HCT116 (cell line): ENCODE measurements around the gene PTH2. TPM values are rescaled to one million over a fixed set of nuclear protein-coding genes. Genes with fewer than 3 reads are reported as not detected.

Source experiments
- ATAC-seq: fragments of 200-7000 bp; cut with Tn5 transposase; 2 replicates; pipeline ENCODE4 v1.9.1; 2020; ENCODE audit warnings: mild to moderate bottlenecking, moderate library complexity
- BruUV-seq: library from RNA; stranded (reverse); fragments of 400-500 nt; replicated peaks from 2 replicates; lab custom pipeline; 2021; lab: Mats Ljungman, UMichigan
- CTCF ChIA-PET: fragments of 300-600 bp; sonication (Branson Sonifier 250); formaldehyde crosslinking; loops from one replicate; lab custom pipeline; 2021; ENCODE audit warnings: antibody characterized with exemption; lab: Charles Lee
- POLR2A ChIA-PET: fragments of 300-600, 350-600 bp; sonication (Branson Sonifier 250); formaldehyde crosslinking; loops from one replicate; lab custom pipeline; 2021; ENCODE audit warnings: antibody characterized with exemption; lab: Charles Lee
- RAD21 ChIA-PET, 2 experiments: fragments of 300-600 bp; sonication (Branson Sonifier 250); formaldehyde crosslinking; loops; one replicate each; lab custom pipeline; 2023; ENCODE audit warnings: low total read pairs in 2 of 2; ENCODE audit not compliant: uncharacterized antibody in 2 of 2, unreplicated experiment in 2 of 2, low non-redundant PET in 1 of 2; lab: Charles Lee
- DNase-seq: peaks from one replicate; pipeline ENCODE4 v3.0.0-alpha.2; 2010; ENCODE audit warnings: low read depth, low spot score
- H2AFZ ChIP-seq: fragments of 200-600 bp; shearing (Covaris generic), sonication (generic); 2 replicates; pipeline ENCODE4 v1.6.1; 2017; ENCODE audit warnings: low read depth, mixed run types, mixed read lengths, antibody characterized with exemption, low read length; ENCODE audit not compliant: poor library complexity, severe bottlenecking
- H3K27ac ChIP-seq: 2 replicates; pipeline ENCODE4 v1.5.1; 2012; ENCODE audit warnings: low read depth, low read length
- H3K27me3 ChIP-seq: fragments of 200-600 bp; sonication (generic); 2 replicates; pipeline ENCODE4 v1.6.1; 2016; ENCODE audit warnings: mixed run types, low read length, mixed read lengths; ENCODE audit not compliant: insufficient read depth
- H3K36me3 ChIP-seq, 2 experiments: fragments of 200-500 bp in 1 of 2; fragments of 200-600 bp in 1 of 2; sonication (Bioruptor generic) in 1 of 2; sonication (generic) in 1 of 2; 2 replicates each; pipeline versions ENCODE4 v1.5.1 to v1.6.1; 2014 to 2016; ENCODE audit warnings: low read length in 2 of 2, inconsistent platforms in 1 of 2, mixed read lengths in 1 of 2, mixed run types in 1 of 2; ENCODE audit not compliant: insufficient read depth in 2 of 2, control insufficient read depth in 1 of 2
- H3K4me1 ChIP-seq, 2 experiments: fragments of 200-600 bp in 1 of 2; sonication (generic) in 1 of 2; 2 replicates each; pipeline versions ENCODE4 v1.5.1 to v1.6.1; 2012 to 2017; ENCODE audit warnings: low read length in 2 of 2, inconsistent platforms in 1 of 2, mild to moderate bottlenecking in 1 of 2, mixed read lengths in 1 of 2, mixed run types in 1 of 2, moderate library complexity in 1 of 2; ENCODE audit not compliant: insufficient read depth in 2 of 2, control insufficient read depth in 1 of 2
- H3K4me2 ChIP-seq: fragments of 200-600 bp; sonication (generic); 2 replicates; pipeline ENCODE4 v1.6.1; 2017; ENCODE audit warnings: mixed run types, low read length, mixed read lengths
- H3K4me3 ChIP-seq, 2 experiments: fragments of 200-600 bp in 1 of 2; sonication (generic) in 1 of 2; replicated peaks in 1 of 2; 2 replicates each; pipeline ENCODE4 v1.5.1; 2011 to 2016; ENCODE audit warnings: low read length in 2 of 2, control low read depth in 1 of 2, low read depth in 1 of 2, mild to moderate bottlenecking in 1 of 2, mixed read lengths in 1 of 2, mixed run types in 1 of 2
- H3K79me2 ChIP-seq: fragments of 200-600 bp; sonication (generic); 2 replicates; pipeline ENCODE4 v1.6.1; 2017; ENCODE audit warnings: mild to moderate bottlenecking, mixed run types, low read length, moderate library complexity, mixed read lengths; ENCODE audit not compliant: insufficient read depth
- H3K9ac ChIP-seq: fragments of 200-600 bp; sonication (generic); 2 replicates; pipeline ENCODE4 v1.6.1; 2016; ENCODE audit warnings: low read length, mixed read lengths
- H3K9me2 ChIP-seq: fragments of 200-600 bp; sonication (generic), shearing (Covaris generic); 2 replicates; pipeline ENCODE4 v1.6.1; 2017; ENCODE audit warnings: mixed run types, mild to moderate bottlenecking, moderate library complexity; ENCODE audit not compliant: insufficient read depth
- H3K9me3 ChIP-seq, 2 experiments: fragments of 200-500 bp in 1 of 2; fragments of 200-600 bp in 1 of 2; sonication (Bioruptor generic) in 1 of 2; sonication (generic) in 1 of 2; 2 replicates each; pipeline ENCODE4 v1.6.1; 2014 to 2017; ENCODE audit warnings: low read length in 2 of 2, mixed read lengths in 2 of 2, inconsistent platforms in 1 of 2, low read depth in 1 of 2, mild to moderate bottlenecking in 1 of 2, mixed run types in 1 of 2, moderate library complexity in 1 of 2; ENCODE audit not compliant: control insufficient read depth in 1 of 2, insufficient read depth in 1 of 2
- H4K20me1 ChIP-seq: fragments of 200-600 bp; sonication (generic), shearing (Covaris generic); 2 replicates; pipeline ENCODE4 v1.6.1; 2017; ENCODE audit warnings: mixed run types, mild to moderate bottlenecking, moderate library complexity; ENCODE audit not compliant: insufficient read depth
- ATF3 ChIP-seq: IDR thresholded peaks from 2 replicates; pipeline ENCODE4 v1.6.1; 2012
- CEBPB ChIP-seq: IDR thresholded peaks from 2 replicates; pipeline ENCODE4 v1.6.1; 2012; ENCODE audit warnings: low read depth
- CTCF ChIP-seq, 3 experiments: fragments of 200-600 bp in 1 of 3; sonication (generic) in 1 of 3; IDR thresholded peaks in 2 of 3; conservative IDR thresholded peaks in 1 of 3; 2 replicates each; pipeline ENCODE4 v1.5.1; 2012 to 2017; ENCODE audit warnings: low read depth in 2 of 3, low read length in 2 of 3, antibody characterized with exemption in 1 of 3, borderline replicate concordance in 1 of 3, control low read depth in 1 of 3, mild to moderate bottlenecking in 1 of 3, mixed read lengths in 1 of 3, mixed run types in 1 of 3, moderate library complexity in 1 of 3; ENCODE audit not compliant: insufficient read depth in 1 of 3
- EZH2phosphoT487 ChIP-seq: fragments of 200-600 bp; IDR thresholded peaks from 2 replicates; pipeline ENCODE4 v1.6.1; 2018; ENCODE audit warnings: antibody characterized with exemption, borderline replicate concordance
- POLR2A ChIP-seq: IDR thresholded peaks from 2 replicates; pipeline ENCODE4 v1.7.0; 2011; ENCODE audit warnings: borderline replicate concordance; ENCODE audit not compliant: insufficient read depth, insufficient read length; ENCODE audit errors: extremely low read depth
- POLR2AphosphoS5 ChIP-seq: IDR thresholded peaks from 2 replicates; pipeline ENCODE4 v1.6.1; 2011; ENCODE audit warnings: mild to moderate bottlenecking, low read depth, low read length, moderate library complexity
- SIN3A ChIP-seq: IDR thresholded peaks from 2 replicates; pipeline ENCODE4 v1.6.1; 2012; ENCODE audit warnings: low read depth
- SP1 ChIP-seq: IDR thresholded peaks from 2 replicates; pipeline ENCODE4 v1.6.1; 2012; ENCODE audit warnings: low read depth
- intact Hi-C: fragments of 100-400 bp; cut with micrococcal nuclease; formaldehyde crosslinking; loops from 2 replicates; pipeline ENCODE4 v1.10.0; 2022
- total RNA-seq: library from RNA; stranded (reverse); gene quantifications from one replicate; pipeline ENCODE4 v1.2.1, GENCODE V29; 2021; ENCODE audit not compliant: unreplicated experiment

PTH2 gene
- total RNA-seq, 1 experiment from 2014 or later: 9.5 TPM

GRCh38 chr19:49413348-49413747 is 9.9 kb downstream of the PTH2 start (continued):
- TF ChIP-seq CTCF (IDR thresholded peaks at IDR 0.05 in 2 of 3, conservative IDR thresholded peaks at IDR 0.05 in 1 of 3; ENCODE audit: borderline replicate concordance in 1 of 3, insufficient read depth in 1 of 3, low read depth in 2 of 3, low read length in 2 of 3) (no peak), POLR2A (no peak), CEBPB (no peak), EZH2phosphoT487 (no peak), SP1 (no peak), ATF3 (no peak)

- RAD21 ChIA-PET: no interaction called here
- no peaks in the 10 kb centered on the region for H3K79me2 ChIP-seq
Observed at GRCh38 chr19:49411681-49412326, 11.4 kb downstream of the PTH2 start.

More at GRCh38 chr19:49411681-49412326, 11.4 kb downstream of the PTH2 start:
- H3K9ac ChIP-seq: no peak overlapping the region
- H3K4me1 ChIP-seq: peaks cover 2 to 15% of the 10 kb centered on the region in 2 experiments; a peak in 1 of 4 replicates
- no peak for DNase-seq
- no peak for ATAC-seq
- no peaks in the 10 kb centered on the region for H3K36me3 ChIP-seq
- TF ChIP-seq EZH2phosphoT487 (no peak), SIN3A (no peak), CTCF (IDR thresholded peaks at IDR 0.05 in 2 of 3, conservative IDR thresholded peaks at IDR 0.05 in 1 of 3; ENCODE audit: borderline replicate concordance in 1 of 3, insufficient read depth in 1 of 3, low read depth in 2 of 3, low read length in 2 of 3) (no peak), POLR2AphosphoS5 (no peak)
- TF ChIP-seq, all 23 proteins: peak for 0
- Histone ChIP-seq H3K9me3 (no peaks in the 10 kb centered on the region), H3K4me2 (no peak overlapping the region), H3K9me2 (no peaks in the 10 kb centered on the region), H4K20me1 (no peaks in the 10 kb centered on the region), H2AFZ (no peak overlapping the region), H3K27me3 (no peaks in the 10 kb centered on the region), H3K4me3 (no peak overlapping the region), H3K27ac (no peak overlapping the region)
- CTCF ChIA-PET: no interaction called here
- POLR2A ChIA-PET: interaction anchor here (1.1 kb wide), 1 partner anchor 31 kb away, joined by 6 read pairs; no protein-coding TSS in a partner anchor
- intact Hi-C loops: no loop called here
- BruUV-seq: no TSS peak
